T-helper 1 cell (primary cell): ENCODE data around the gene CCL23.
"Not testable (repeated sequence)": the region's sequence is repeated elsewhere in the genome, so short reads cannot be mapped to it uniquely, and the experiment has no call there.

Source experiments
- DNase-seq, 5 donors: peaks; one replicate each; pipeline ENCODE4 v3.0.0-alpha.2; 2012 to 2020
- total RNA-seq, 4 donors: gene quantifications; one replicate each; lab custom pipeline; 2026; lab: John Stamatoyannopoulos, UW

The CCL23 gene, protein sequence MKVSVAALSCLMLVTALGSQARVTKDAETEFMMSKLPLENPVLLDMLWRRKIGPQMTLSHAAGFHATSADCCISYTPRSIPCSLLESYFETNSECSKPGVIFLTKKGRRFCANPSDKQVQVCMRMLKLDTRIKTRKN
- total RNA-seq = 0 reads per million in 4 donors

DNA sequence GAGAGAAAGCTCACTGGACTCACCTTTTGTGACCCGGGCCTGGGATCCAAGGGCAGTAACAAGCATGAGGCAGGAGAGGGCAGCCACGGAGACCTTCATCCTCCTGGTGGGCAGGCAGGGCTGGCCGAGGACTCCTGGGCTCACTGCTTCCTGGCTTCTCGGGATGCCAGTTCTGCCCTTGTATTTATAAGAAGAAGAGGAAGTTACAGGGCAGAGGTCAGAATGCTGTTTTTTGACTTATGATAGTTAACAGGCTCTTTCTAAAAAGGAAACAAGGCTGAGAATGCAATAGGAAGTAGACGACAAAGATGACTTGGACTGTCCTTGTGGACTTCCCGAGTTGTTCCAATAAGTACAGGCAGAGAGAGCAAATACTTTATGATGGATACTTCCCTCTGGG lies at the start of gene CCL23:
TSS of gene CCL23 (minus strand) at position 174 of the 400 bp plus-strand sequence. CDS start at position 99, 75 bp downstream.
- DNase-seq = no peak

DNA sequence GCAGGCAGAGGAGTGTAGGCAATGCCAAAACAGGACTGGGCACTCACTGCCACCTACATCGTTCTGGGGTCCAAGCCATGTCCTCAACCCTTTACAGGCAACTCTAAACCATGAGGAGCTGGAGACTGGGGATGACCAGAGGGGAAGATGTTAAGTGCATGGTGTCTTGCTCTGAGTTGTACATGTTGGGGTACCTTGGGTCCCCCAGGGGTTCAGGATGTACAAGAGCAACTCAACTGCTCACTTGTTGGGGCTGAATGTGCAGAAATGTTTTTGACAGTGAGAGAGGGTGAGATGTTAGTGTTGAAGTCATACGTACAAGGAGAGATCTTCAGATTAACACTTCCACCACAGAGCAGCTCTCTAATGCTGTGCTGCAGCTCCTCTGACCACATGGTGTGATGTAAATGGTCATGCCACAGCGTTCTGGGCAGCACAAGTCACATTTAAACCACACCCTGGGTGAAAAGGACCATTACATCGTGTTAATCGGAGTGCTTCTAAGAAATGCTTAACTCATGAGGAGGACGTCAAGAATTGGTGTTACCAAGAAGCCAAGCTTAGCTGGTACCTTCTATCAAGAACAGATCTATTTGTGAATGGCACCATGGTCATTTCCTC lies 48.7 kb upstream of the CCL23 start:
- DNase-seq = peak in 1 of 5 donors; percentile 65

DNA sequence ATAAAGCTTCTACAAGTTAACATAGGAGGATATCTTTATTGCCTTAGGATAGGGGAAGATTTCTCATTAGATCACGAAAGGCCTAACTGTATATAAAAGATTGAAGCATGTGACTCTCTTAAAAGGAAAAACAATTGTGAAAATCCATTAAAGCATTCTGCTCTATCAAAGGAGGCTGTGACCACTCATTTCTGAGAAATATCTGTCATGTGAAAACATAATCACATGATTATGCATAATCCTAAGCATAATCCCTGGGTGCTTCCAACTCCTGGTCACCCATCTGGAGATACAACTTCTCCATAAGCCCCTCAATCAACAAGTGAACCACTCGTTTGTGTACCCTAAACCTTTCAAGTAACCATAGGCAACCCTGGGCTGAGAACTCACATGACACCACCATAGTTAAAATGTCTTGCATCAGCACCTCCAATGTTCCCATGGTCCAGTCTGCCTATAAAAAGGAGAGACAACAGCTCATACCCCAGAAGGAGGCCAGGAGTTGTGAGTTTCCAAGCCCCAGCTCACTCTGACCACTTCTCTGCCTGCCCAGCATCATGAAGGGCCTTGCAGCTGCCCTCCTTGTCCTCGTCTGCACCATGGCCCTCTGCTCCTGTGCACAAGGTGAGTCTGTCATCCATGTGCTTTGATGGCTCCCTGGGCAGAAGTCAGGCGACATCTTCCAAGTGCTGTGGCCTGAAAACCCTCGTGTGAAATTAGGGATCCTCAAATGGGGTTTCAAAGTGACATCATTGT lies 46.2 kb upstream of the CCL23 start, which contains the start of gene CCL18:
TSS of gene CCL18 (plus strand) at position 487 of the 756 bp plus-strand sequence. CDS start at position 558, 71 bp downstream.
- no peak for DNase-seq

GRCh38 chr17:36060816-36061215 lies 43.0 kb upstream of the CCL23 start:
- DNase-seq = no peak

DNA sequence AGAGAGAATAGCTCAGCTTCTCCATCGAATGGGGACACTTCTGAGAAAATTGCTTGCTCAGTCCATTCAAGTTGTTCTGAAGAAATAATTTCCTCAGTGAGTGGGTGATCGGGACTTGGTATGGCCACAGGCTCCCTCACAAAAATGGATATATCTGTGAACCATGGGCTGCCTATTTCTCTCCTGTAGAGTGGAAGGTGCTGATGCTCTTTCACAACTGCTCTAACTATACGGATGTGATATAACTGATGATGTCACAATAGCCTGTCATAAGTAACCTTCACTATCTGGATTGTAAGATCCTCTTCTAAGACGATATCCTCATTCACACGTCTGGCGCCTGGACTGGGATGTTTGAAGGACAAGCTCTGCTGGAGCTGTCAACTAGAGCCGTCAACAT lies 41.6 kb upstream of the CCL23 start:
- DNase-seq = no peak

- no peak for DNase-seq
Observed at GRCh38 chr17:36057911-36058310, 40.1 kb upstream of the CCL23 start.

DNA sequence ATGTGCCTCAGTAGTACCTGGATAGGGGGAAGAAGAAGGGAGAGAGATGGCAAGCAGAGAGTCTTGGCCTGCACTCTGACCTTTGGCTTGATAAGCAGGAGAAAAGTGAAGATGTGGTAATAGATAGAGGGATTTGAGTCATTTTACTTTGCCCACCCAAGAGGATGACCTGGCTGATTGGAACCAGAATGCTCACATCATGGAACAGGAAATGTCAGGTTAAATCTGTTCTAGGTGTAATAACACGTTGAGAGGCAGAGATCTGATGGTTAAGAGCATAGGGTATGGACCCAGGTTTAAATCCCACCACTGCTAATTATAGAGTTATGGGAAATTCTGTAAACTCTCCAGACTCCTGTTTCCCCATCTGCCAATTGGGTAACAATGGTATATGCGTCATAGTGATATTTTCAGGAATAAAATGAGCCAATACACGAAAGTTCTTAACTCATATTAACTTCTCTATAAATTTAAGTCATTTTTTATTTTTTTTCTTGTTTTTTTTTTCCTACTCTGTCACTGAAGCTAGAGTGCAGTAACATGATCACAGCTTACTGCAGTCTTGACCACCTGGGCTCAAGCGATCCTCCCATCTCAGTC lies 38.2 kb upstream of the CCL23 start:
- DNase-seq = no peak

GRCh38 chr17:36055171-36055570 lies 37.4 kb upstream of the CCL23 start:
- no peak for DNase-seq

GRCh38 chr17:36049643-36050042 lies 31.9 kb upstream of the CCL23 start:
- no peak for DNase-seq

GRCh38 chr17:36048066-36048465 lies 30.3 kb upstream of the CCL23 start:
- no peak for DNase-seq

GRCh38 chr17:36036235-36036634 lies 18.5 kb upstream of the CCL23 start:
- no peak for DNase-seq

GRCh38 chr17:36034127-36034526 lies 16.4 kb upstream of the CCL23 start:
- DNase-seq = no peak

DNA sequence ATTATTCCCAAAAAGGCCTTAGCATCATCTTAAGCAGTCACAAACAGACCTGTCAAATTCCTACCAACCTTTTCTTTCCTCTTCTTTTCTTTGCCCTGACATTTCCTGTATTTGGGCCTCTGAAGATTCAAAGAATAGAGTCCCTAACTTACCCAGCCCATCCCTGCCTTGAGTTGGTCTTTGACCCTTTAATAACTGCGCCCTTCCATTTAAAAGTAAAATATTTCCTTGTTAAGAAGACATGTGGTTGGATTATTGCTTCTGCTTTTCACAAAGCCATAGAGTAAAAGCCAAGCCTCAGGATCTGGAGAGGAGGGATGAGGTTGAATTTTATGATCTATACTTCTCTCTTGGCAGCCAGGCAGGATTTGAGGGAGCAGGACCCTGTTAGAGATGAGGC lies 13.2 kb upstream of the CCL23 start:
- DNase-seq = no peak

DNA sequence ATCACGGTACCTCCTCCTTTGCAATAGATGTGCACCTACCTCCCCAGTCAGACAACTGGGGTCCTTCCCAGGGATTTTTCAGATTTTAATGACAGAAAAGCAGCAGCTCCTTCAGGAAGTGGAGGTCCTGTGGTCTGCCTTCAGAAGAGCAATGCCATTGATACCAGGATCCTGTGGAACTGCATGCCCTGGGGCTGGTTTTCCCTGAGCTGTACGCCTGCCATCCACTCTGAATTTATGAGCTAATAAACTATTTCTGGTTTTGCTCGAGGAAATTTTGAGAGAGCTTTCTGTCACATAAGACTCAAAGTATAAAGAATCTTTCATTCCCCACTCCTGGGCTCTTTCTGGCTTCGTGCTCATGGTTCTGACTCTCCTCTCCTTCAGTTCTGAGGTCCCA lies 10.0 kb upstream of the CCL23 start:
- no peak for DNase-seq

GRCh38 chr17:36024106-36024869 lies 6.5 kb upstream of the CCL23 start:
- no peak for DNase-seq

- DNase-seq = no peak
Observed at GRCh38 chr17:36019423-36019822, 1.7 kb upstream of the CCL23 start.

DNA sequence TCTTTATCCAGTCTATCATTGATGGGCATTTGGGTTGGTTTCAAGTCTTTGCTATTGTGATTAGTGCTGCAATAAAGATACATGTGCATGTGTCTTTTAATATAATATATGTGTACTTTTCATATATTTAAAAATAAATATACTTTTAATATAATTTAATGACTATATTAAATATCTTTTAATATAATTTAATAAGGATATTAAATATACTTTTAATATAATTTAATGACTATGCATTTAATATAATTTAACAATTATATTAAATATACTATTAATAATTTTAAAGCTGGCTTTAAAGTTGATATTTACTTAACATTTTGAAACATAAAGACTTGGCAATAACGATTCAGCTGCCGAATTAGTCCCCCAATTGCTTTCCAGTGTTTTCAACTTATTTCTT lies 1.2 kb downstream of the CCL23 start:
- no peak for DNase-seq

GRCh38 chr17:36015895-36016294 lies 1.9 kb downstream of the CCL23 start:
- not testable (repeated sequence) for DNase-seq

- DNase-seq = no peak
Observed at GRCh38 chr17:36014946-36015345, 2.8 kb downstream of the CCL23 start.

GRCh38 chr17:36011201-36011600 lies 6.6 kb downstream of the CCL23 start:
- DNase-seq = no peak

GRCh38 chr17:36008998-36009665 lies 8.6 kb downstream of the CCL23 start:
- DNase-seq = no peak

- DNase-seq = no peak
Observed at GRCh38 chr17:36004594-36005108, 13.1 kb downstream of the CCL23 start.
